K562 (cell line): ENCODE results near the gene GAB2. TPM values are rescaled to one million over a fixed set of nuclear protein-coding genes. Genes with fewer than 3 reads are reported as not detected.

Source experiments
- ATAC-seq: fragments of 200-7000 bp; cut with Tn5 transposase; 3 replicates; pipeline ENCODE4 v1.9.1; 2020; ENCODE audit warnings: moderate library complexity
- BruUV-seq: library from RNA; stranded (reverse); fragments of 400-500 nt; replicated peaks from 2 replicates; lab custom pipeline; 2021; lab: Mats Ljungman, UMichigan
- CTCF ChIA-PET: fragments of 300-600 bp; formaldehyde crosslinking; extraction: SDS; loops from one replicate; lab custom pipeline; 2021; ENCODE audit warnings: low intra/inter-chr PET ratio; lab: Yijun Ruan, JAX
- POLR2A ChIA-PET: fragments of 300-600, 350-650 bp; sonication (Branson Sonifier 250); formaldehyde crosslinking; extraction: SDS; loops from one replicate; lab custom pipeline; 2021; ENCODE audit warnings: antibody characterized with exemption, inconsistent platforms; lab: Yijun Ruan, JAX
- DNase-seq, 4 experiments: peaks; one replicate each; pipeline versions ENCODE4 v3.0.0 to v3.0.0-alpha.2; 2011 to 2018; ENCODE audit warnings: low spot score in 3 of 4, mixed read lengths in 3 of 4; ENCODE audit errors: extremely low read depth in 1 of 4
- FAIRE-seq: peaks from 2 replicates; lab custom pipeline; 2011; peaks lifted over from hg19 to GRCh38; lab: Jason Lieb, UNC
- H2AFZ ChIP-seq: 2 replicates; pipeline ENCODE4 v1.6.0; 2011; ENCODE audit warnings: low read depth, low read length, control low read depth, inconsistent platforms
- H3K27ac ChIP-seq: fragments of 200-600 bp; 3 replicates; pipeline ENCODE4 v1.8.0; 2011; ENCODE audit warnings: low read depth, mild to moderate bottlenecking, control low read depth, inconsistent platforms, low read length, moderate library complexity, mixed read lengths; ENCODE audit errors: extremely low read depth
- H3K27me3 ChIP-seq, 2 experiments: fragments of 300-600 bp in 1 of 2; 2 replicates in 1 of 2; 3 replicates in 1 of 2; pipeline versions ENCODE4 v1.6.0 to v1.8.0; 2011; ENCODE audit warnings: inconsistent platforms in 2 of 2, low read length in 2 of 2, mild to moderate bottlenecking in 1 of 2, mixed read lengths in 1 of 2, moderate library complexity in 1 of 2; ENCODE audit not compliant: control insufficient read depth in 2 of 2, insufficient read depth in 2 of 2
- H3K36me3 ChIP-seq: fragments of 300-600 bp; 3 replicates; pipeline ENCODE4 v1.8.0; 2011; ENCODE audit warnings: mild to moderate bottlenecking, low read length, inconsistent platforms; ENCODE audit not compliant: control insufficient read depth, insufficient read depth
- H3K4me1 ChIP-seq, 2 experiments: fragments of 200-600 bp in 1 of 2; replicated peaks in 1 of 2; 2 replicates in 1 of 2; 3 replicates in 1 of 2; pipeline versions ENCODE4 v1.5.1 to v1.8.0; 2011; ENCODE audit warnings: inconsistent platforms in 2 of 2, low read length in 2 of 2, mild to moderate bottlenecking in 1 of 2, mixed read lengths in 1 of 2, moderate library complexity in 1 of 2; ENCODE audit not compliant: control insufficient read depth in 2 of 2, insufficient read depth in 2 of 2
- H3K4me2 ChIP-seq: 2 replicates; pipeline ENCODE4 v1.6.1; 2011; ENCODE audit warnings: low read length, control low read depth, inconsistent platforms, mixed read lengths; ENCODE audit not compliant: insufficient read depth
- H3K4me3 ChIP-seq: fragments of 200-600 bp; sonication (generic), shearing (Covaris generic); 2 replicates; pipeline ENCODE4 v1.5.1; 2016; ENCODE audit warnings: control low read depth, inconsistent platforms
- H3K79me2 ChIP-seq: fragments of 200-600 bp; 3 replicates; pipeline ENCODE4 v1.8.0; 2011; ENCODE audit warnings: low read length, inconsistent platforms; ENCODE audit not compliant: control insufficient read depth, insufficient read depth
- H3K9ac ChIP-seq, 2 experiments: 2 replicates each; pipeline versions ENCODE4 v1.6.0 to v1.6.1; 2011; ENCODE audit warnings: low read depth in 2 of 2, low read length in 2 of 2, control low read depth in 1 of 2, inconsistent platforms in 1 of 2, mild to moderate bottlenecking in 1 of 2, mixed read lengths in 1 of 2; ENCODE audit not compliant: insufficient read depth in 1 of 2
- H3K9me1 ChIP-seq: one replicate; pipeline ENCODE4 v1.6.0; 2011; ENCODE audit warnings: inconsistent platforms, mild to moderate bottlenecking, low read length, moderate library complexity; ENCODE audit not compliant: control insufficient read depth, insufficient read depth
- H3K9me3 ChIP-seq: replicated peaks from 2 replicates; pipeline ENCODE4 v1.5.1; 2011; ENCODE audit warnings: low read depth, low read length, inconsistent platforms; ENCODE audit not compliant: control insufficient read depth, insufficient read depth
- H4K20me1 ChIP-seq: replicated peaks from 2 replicates; pipeline ENCODE4 v1.6.1; 2011; ENCODE audit warnings: low read length, inconsistent platforms, mixed read lengths; ENCODE audit not compliant: control insufficient read depth, insufficient read depth
- BCOR ChIP-seq: fragments of 450-650 bp; IDR thresholded peaks from 2 replicates; pipeline ENCODE4 v1.6.1; 2016
- CHD1 ChIP-seq: fragments of 200-600 bp; sonication (generic); IDR thresholded peaks from one replicate; pipeline ENCODE4 v1.6.1; 2012; ENCODE audit warnings: mild to moderate bottlenecking, moderate library complexity, low read length, inconsistent platforms
- ETV1 ChIP-seq: fragments of 450-650 bp; conservative IDR thresholded peaks from 2 replicates; pipeline ENCODE4 v1.6.1; 2016; ENCODE audit warnings: missing genetic modification characterization, control low read depth, low read depth, missing compliant biosample characterization
- ILK ChIP-seq: fragments of 450-650 bp; IDR thresholded peaks from 2 replicates; pipeline ENCODE4 v1.6.1; 2016; ENCODE audit warnings: missing genetic modification characterization, low read depth, mild to moderate bottlenecking, missing compliant biosample characterization, moderate library complexity, borderline replicate concordance
- MNT ChIP-seq, 2 experiments: fragments of 450-650 bp; conservative IDR thresholded peaks; 2 replicates each; pipeline ENCODE4 v1.6.1; 2017; ENCODE audit warnings: mild to moderate bottlenecking in 2 of 2, moderate library complexity in 2 of 2
- POLR2H ChIP-seq: IDR thresholded peaks from 2 replicates; pipeline ENCODE4 v1.6.1; 2016; ENCODE audit warnings: missing genetic modification characterization, low read depth, mild to moderate bottlenecking, control low read depth, missing compliant biosample characterization, moderate library complexity
- RNF219 ChIP-seq: fragments of 250-450 bp; sonication (Bioruptor Pico); IDR thresholded peaks from 2 replicates; pipeline ENCODE4 v1.5.0; 2022; ENCODE audit warnings: mild to moderate bottlenecking
- TEAD4 ChIP-seq, 2 experiments: sonication (generic) in 1 of 2; formaldehyde crosslinking in 1 of 2; IDR thresholded peaks; 2 replicates each; pipeline versions ENCODE4 v1.6.1 to v1.8.0; 2012 to 2022; ENCODE audit warnings: borderline replicate concordance in 1 of 2, inconsistent platforms in 1 of 2, low read length in 1 of 2, mild to moderate bottlenecking in 1 of 2, missing genetic modification reagents in 1 of 2
- ZNF76 ChIP-seq: fragments of 250-450 bp; sonication (Bioruptor Pico); IDR thresholded peaks from 2 replicates; pipeline ENCODE4 v1.4.0; 2020; ENCODE audit warnings: mild to moderate bottlenecking, moderate library complexity, borderline replicate concordance
- WGBS: fragments of 100-300 bp; shearing (Covaris generic); methylation state at CpG from one replicate; pipeline ENCODE4 v1.1.6; 2016; ENCODE audit warnings: low coverage, mixed read lengths; ENCODE audit not compliant: insufficient coverage; ENCODE audit errors: missing lambda C conversion rate; 5-methylcytosine and 5-hydroxymethylcytosine counted together
- in situ Hi-C: fragments of 300-500 bp; cut with MboI; formaldehyde crosslinking; loops from 4 replicates; pipeline ENCODE4 v1.15.0; 2018; ENCODE audit warnings: inconsistent platforms, mixed read lengths
- intact Hi-C: fragments of 100-400 bp; cut with micrococcal nuclease; formaldehyde crosslinking; loops from 2 replicates; pipeline ENCODE4 v1.14.2; 2022
- polyA plus RNA-seq, 8 experiments: library from polyadenylated mRNA; depleted of rRNA in 4 of 8; stranded (reverse) in 5 of 8; unstranded in 3 of 8; fragments of >200 nt; fragmentation: Nextera tagmentation in 2 of 8; fragmentation: Illumina TruSeq in 1 of 8; extraction: Ambion mirVana in 2 of 8; extraction: Trizol in 1 of 8; gene quantifications; 2 replicates each; pipeline versions ENCODE4 v1.2.1 to v1.2.3, GENCODE V29; 2011 to 2014; ENCODE audit warnings: inconsistent platforms in 1 of 8, missing spikeins in 1 of 8
- total RNA-seq, 7 experiments: library from RNA; depleted of rRNA in 6 of 7; stranded (reverse); fragments of >200 nt in 6 of 7; fragmentation: Illumina TruSeq in 2 of 7; extraction: Trizol in 2 of 7; gene quantifications; 2 replicates each; pipeline versions ENCODE4 v1.2.1 to v1.2.3, GENCODE V29; 2011 to 2021; ENCODE audit warnings: low replicate concordance in 1 of 7

Gene GAB2
- total and polyA plus RNA-seq, 9 of the 15 experiments (the other 6 are each of a cell fraction or from before 2014, with no cell fraction given) = 2.3 to 35.2 (median 16.1) TPM

GRCh38 chr11:78351193-78351592, 66.4 kb downstream of the GAB2 start:
- H3K9ac ChIP-seq = peak overlapping the region in 1 of 2 experiments; percentile 77; a peak in 2 of 4 replicates
- peak overlapping the region; percentile 87 for H2AFZ ChIP-seq
- H3K9me3 ChIP-seq = no peaks in the 10 kb centered on the region
- 47% methylated on average over 3 of the region's 3 CpGs for WGBS
- TF ChIP-seq MNT (conservative IDR thresholded peaks at IDR 0.05) = no peak
- TF ChIP-seq, all 486 proteins: peak for 0
- ATAC-seq (peak; percentile 2; the same call in 2 of the 3 replicates), FAIRE-seq (no peak), DNase-seq (no peak)
- intact Hi-C loops = loop anchor here (2.0 kb wide), 1 partner anchor 64 kb away; no protein-coding TSS in a partner anchor
- POLR2A ChIA-PET = interaction anchor here (0.7 to 5.3 kb wide), 9 partner anchors 9 to 132 kb away, joined by 3 to 30 read pairs (median 3); no protein-coding TSS in a partner anchor
- Histone ChIP-seq H3K79me2 (peaks cover 92% of the 10 kb centered on the region), H3K27ac (peak overlapping the region; percentile 84), H3K27me3 (no peaks in the 10 kb centered on the region), H3K9me1 (no peaks in the 10 kb centered on the region), H3K4me2 (peak overlapping the region; percentile 73), H3K36me3 (no peaks in the 10 kb centered on the region), H3K4me1 (peaks cover 13 to 80% of the 10 kb centered on the region in 2 experiments), H4K20me1 (no peaks in the 10 kb centered on the region), H3K4me3 (no peak overlapping the region)
- in situ Hi-C loops = no loop called here
- BruUV-seq = no TSS peak
- CTCF ChIA-PET = no interaction called here

GRCh38 chr11:78350646-78351165, 66.9 kb downstream of the GAB2 start:
- Histone ChIP-seq H3K9me1 (no peaks in the 10 kb centered on the region), H3K4me1 (peaks cover 12 to 82% of the 10 kb centered on the region in 2 experiments), H4K20me1 (no peaks in the 10 kb centered on the region), H3K4me3 (peak overlapping the region; percentile 21; the same call in 1 of the 2 replicates), H3K79me2 (peaks cover 94% of the 10 kb centered on the region), H3K36me3 (no peaks in the 10 kb centered on the region), H3K9me3 (no peaks in the 10 kb centered on the region), H3K4me2 (peak overlapping the region; percentile 73), H3K9ac (peak overlapping the region in 1 of 2 experiments; percentile 77; a peak in 3 of 4 replicates), H3K27ac (peak overlapping the region; percentile 84), H2AFZ (peak overlapping the region; percentile 87), H3K27me3 (no peaks in the 10 kb centered on the region)
- ChIA-PET CTCF (no interaction called here), POLR2A (interaction anchor here (0.7 to 5.3 kb wide), 8 partner anchors 10 to 132 kb away, joined by 3 to 30 read pairs (median 3); no protein-coding TSS in a partner anchor)
- BruUV-seq = no TSS peak
- DNase-seq (peak in 1 of 4 experiments; percentile 40), ATAC-seq (peak; percentile 9), FAIRE-seq (peak; percentile 35)
- intact Hi-C loops (loop anchor here (2.0 kb wide), 1 partner anchor 64 kb away; no protein-coding TSS in a partner anchor), in situ Hi-C loops (no loop called here)
- WGBS = 6% methylated on average over 7 of the region's 7 CpGs
- no peak for TF ChIP-seq RNF219
- TF ChIP-seq CHD1 = no peak
- TF ChIP-seq ETV1 (tag) = peak; percentile 14; the same call in 1 of the 2 replicates
- peak; percentile 3; the same call in 1 of the 2 replicates for TF ChIP-seq POLR2H (tag)
- no peak for TF ChIP-seq ZNF76 (CRISPR knock-in tag)
- TF ChIP-seq BCOR = no peak
- TF ChIP-seq TEAD4 (IDR thresholded peaks at IDR 0.05; ENCODE audit: low read length) = peak; percentile 16; the same call in 1 of the 2 replicates
- no peak for TF ChIP-seq TEAD4 (CRISPR knock-in tag; IDR thresholded peaks at IDR 0.05; ENCODE audit: borderline replicate concordance)
- TF ChIP-seq ILK = no peak
